HEK293 (cell line): ENCODE measurements around the gene HOXA6.
A peak's percentile ranks its signal among the peaks of the same experiment; 100 is the strongest.

Source experiments
- BCL11B ChIP-seq: fragments of 450-650 bp; formaldehyde crosslinking; IDR thresholded peaks from 2 replicates; pipeline ENCODE4 v1.5.1; 2016; ENCODE audit warnings: low read depth, missing biosample characterization, missing genetic modification characterization
- EGR2 ChIP-seq: fragments of 450-650 bp; formaldehyde crosslinking; IDR thresholded peaks from 2 replicates; pipeline ENCODE4 v1.5.1; 2016; ENCODE audit warnings: low read depth, missing biosample characterization, missing genetic modification characterization
- GLIS1 ChIP-seq: fragments of 450-650 bp; formaldehyde crosslinking; IDR thresholded peaks from 2 replicates; pipeline ENCODE4 v1.5.1; 2016; ENCODE audit warnings: missing biosample characterization, missing genetic modification characterization
- OSR2 ChIP-seq: fragments of 450-650 bp; formaldehyde crosslinking; IDR thresholded peaks from 2 replicates; pipeline ENCODE4 v1.5.1; 2016; ENCODE audit warnings: missing biosample characterization, missing genetic modification characterization
- SCRT2 ChIP-seq: fragments of 450-650 bp; formaldehyde crosslinking; IDR thresholded peaks from 2 replicates; pipeline ENCODE4 v1.5.1; 2016; ENCODE audit warnings: missing biosample characterization, missing genetic modification characterization
- ZBTB48 ChIP-seq: fragments of 450-650 bp; formaldehyde crosslinking; IDR thresholded peaks from 2 replicates; pipeline ENCODE4 v1.5.1; 2016; ENCODE audit warnings: missing biosample characterization, missing genetic modification characterization
- ZEB2 ChIP-seq: fragments of 450-650 bp; formaldehyde crosslinking; IDR thresholded peaks from 2 replicates; pipeline ENCODE4 v1.5.1; 2016; ENCODE audit warnings: missing biosample characterization, missing genetic modification characterization
- ZNF121 ChIP-seq: fragments of 450-650 bp; formaldehyde crosslinking; IDR thresholded peaks from 2 replicates; pipeline ENCODE4 v1.5.1; 2016; ENCODE audit warnings: missing biosample characterization, missing genetic modification characterization
- ZNF174 ChIP-seq: fragments of 450-650 bp; formaldehyde crosslinking; IDR thresholded peaks from 2 replicates; pipeline ENCODE4 v1.5.0; 2017; ENCODE audit warnings: missing biosample characterization, mild to moderate bottlenecking, missing genetic modification characterization
- ZNF175 ChIP-seq: fragments of 450-650 bp; formaldehyde crosslinking; IDR thresholded peaks from 2 replicates; pipeline ENCODE4 v1.5.1; 2016; ENCODE audit warnings: missing biosample characterization, missing genetic modification characterization
- ZNF354C ChIP-seq: fragments of 450-650 bp; formaldehyde crosslinking; IDR thresholded peaks from 2 replicates; pipeline ENCODE4 v1.5.1; 2016; ENCODE audit warnings: missing biosample characterization, missing genetic modification characterization, low read depth, borderline replicate concordance
- ZNF501 ChIP-seq: fragments of 450-650 bp; formaldehyde crosslinking; IDR thresholded peaks from 2 replicates; pipeline ENCODE4 v1.5.1; 2016; ENCODE audit warnings: missing biosample characterization, missing genetic modification characterization
- ZNF623 ChIP-seq: fragments of 450-650 bp; formaldehyde crosslinking; IDR thresholded peaks from 2 replicates; pipeline ENCODE4 v1.5.1; 2016; ENCODE audit warnings: missing biosample characterization, missing genetic modification characterization
- ZSCAN30 ChIP-seq: fragments of 450-650 bp; IDR thresholded peaks from 2 replicates; pipeline ENCODE4 v1.5.1; 2018; ENCODE audit warnings: missing biosample characterization, mild to moderate bottlenecking, missing genetic modification characterization, moderate library complexity
- TF ChIP-seq, protein P1 (sequence below): fragments of 450-650 bp; formaldehyde crosslinking; IDR thresholded peaks from 2 replicates; pipeline ENCODE4 v1.5.1; 2016; ENCODE audit warnings: missing biosample characterization, missing genetic modification characterization
- TF ChIP-seq, protein P2 (sequence below): fragments of 450-650 bp; formaldehyde crosslinking; IDR thresholded peaks from 2 replicates; pipeline ENCODE4 v1.5.1; 2016; ENCODE audit warnings: missing biosample characterization, missing genetic modification characterization, borderline replicate concordance
- TF ChIP-seq, protein P3 (sequence below): fragments of 450-650 bp; formaldehyde crosslinking; IDR thresholded peaks from 2 replicates; pipeline ENCODE4 v1.5.1; 2017; ENCODE audit warnings: missing biosample characterization, missing genetic modification characterization
- TF ChIP-seq, protein P4 (sequence below): fragments of 450-650 bp; IDR thresholded peaks from 2 replicates; pipeline ENCODE4 v1.5.1; 2018; ENCODE audit warnings: missing biosample characterization, mild to moderate bottlenecking, missing genetic modification characterization
- TF ChIP-seq, protein P5 (sequence below): fragments of 450-650 bp; formaldehyde crosslinking; IDR thresholded peaks from 2 replicates; pipeline ENCODE4 v1.5.0; 2017; ENCODE audit warnings: missing biosample characterization, missing genetic modification characterization, borderline replicate concordance
- TF ChIP-seq, protein P6 (sequence below): fragments of 450-650 bp; formaldehyde crosslinking; IDR thresholded peaks from 2 replicates; pipeline ENCODE4 v1.5.1; 2016; ENCODE audit warnings: missing biosample characterization, missing genetic modification characterization
- TF ChIP-seq, protein P7 (sequence below): fragments of 450-650 bp; formaldehyde crosslinking; IDR thresholded peaks from 2 replicates; pipeline ENCODE4 v1.5.1; 2016; ENCODE audit warnings: missing biosample characterization, missing genetic modification characterization

The HOXA6 gene

DNA sequence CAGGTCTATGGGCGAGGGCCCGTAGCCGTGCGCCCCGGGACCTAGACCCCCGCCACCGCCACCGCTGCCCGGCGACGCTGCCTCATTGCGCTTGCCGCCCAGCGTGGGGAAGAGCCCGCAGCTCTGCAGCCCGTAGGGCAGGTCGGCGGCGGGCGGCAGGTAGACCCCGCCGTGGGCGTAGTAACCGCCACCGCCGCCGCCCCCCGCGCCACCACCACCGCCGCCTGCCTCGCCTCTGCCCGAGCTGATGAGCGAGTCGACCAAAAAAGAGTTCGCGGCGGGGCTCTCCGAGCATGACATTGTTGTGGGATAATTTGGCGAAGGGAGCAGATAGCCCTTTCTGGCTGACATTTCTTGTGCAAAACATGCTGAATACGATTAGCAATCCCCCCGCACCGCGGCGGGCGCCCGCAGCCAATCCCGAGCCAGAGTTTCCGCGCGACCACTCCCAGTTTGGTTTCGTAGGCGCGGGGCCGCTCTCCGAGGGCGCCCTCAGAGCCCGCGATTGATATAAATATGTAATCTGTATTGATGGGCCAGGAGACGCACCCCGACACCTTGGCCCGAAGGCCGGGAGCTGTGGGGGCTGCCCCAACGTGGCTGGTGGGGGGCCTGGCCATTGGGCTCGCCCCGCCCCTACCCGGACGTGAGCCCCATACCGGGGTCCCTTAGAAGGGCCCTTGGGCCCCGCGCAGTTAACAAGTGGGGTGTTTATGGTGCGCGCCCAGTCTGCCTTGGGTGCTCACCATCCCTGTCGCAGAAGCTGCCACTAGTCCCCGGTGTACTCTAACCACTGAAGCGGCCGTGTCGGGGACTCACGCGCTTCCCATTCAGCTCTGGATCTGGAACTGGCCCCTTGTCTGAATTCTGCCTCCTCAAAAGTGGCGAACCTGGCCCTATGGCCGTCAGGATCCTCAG lies 26.6 kb upstream of the HOXA6 start, which contains the start of gene HOXA10 (continued):
- TF ChIP-seq, protein P1, sequence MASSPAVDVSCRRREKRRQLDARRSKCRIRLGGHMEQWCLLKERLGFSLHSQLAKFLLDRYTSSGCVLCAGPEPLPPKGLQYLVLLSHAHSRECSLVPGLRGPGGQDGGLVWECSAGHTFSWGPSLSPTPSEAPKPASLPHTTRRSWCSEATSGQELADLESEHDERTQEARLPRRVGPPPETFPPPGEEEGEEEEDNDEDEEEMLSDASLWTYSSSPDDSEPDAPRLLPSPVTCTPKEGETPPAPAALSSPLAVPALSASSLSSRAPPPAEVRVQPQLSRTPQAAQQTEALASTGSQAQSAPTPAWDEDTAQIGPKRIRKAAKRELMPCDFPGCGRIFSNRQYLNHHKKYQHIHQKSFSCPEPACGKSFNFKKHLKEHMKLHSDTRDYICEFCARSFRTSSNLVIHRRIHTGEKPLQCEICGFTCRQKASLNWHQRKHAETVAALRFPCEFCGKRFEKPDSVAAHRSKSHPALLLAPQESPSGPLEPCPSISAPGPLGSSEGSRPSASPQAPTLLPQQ (tag by site-specific recombination): no peak
- peak; percentile 63; the same call in 1 of the 2 replicates for TF ChIP-seq ZBTB48 (tag by site-specific recombination)
- TF ChIP-seq ZEB2 (tag by site-specific recombination): peak; percentile 69
- 0 out of 2 replicates have a peak, but pooled peaks have one; percentile 10 for TF ChIP-seq ZNF121 (tag by site-specific recombination)
- peak; percentile 19; the same call in 1 of the 2 replicates for TF ChIP-seq OSR2 (tag by site-specific recombination)
- TF ChIP-seq ZSCAN30: peak; percentile 62; the same call in 1 of the 2 replicates
- TF ChIP-seq GLIS1: peak; percentile 59
- TF ChIP-seq BCL11B: peak; percentile 46; the same call in 1 of the 2 replicates
- TF ChIP-seq ZNF623: no peak
- TF ChIP-seq, protein P2, sequence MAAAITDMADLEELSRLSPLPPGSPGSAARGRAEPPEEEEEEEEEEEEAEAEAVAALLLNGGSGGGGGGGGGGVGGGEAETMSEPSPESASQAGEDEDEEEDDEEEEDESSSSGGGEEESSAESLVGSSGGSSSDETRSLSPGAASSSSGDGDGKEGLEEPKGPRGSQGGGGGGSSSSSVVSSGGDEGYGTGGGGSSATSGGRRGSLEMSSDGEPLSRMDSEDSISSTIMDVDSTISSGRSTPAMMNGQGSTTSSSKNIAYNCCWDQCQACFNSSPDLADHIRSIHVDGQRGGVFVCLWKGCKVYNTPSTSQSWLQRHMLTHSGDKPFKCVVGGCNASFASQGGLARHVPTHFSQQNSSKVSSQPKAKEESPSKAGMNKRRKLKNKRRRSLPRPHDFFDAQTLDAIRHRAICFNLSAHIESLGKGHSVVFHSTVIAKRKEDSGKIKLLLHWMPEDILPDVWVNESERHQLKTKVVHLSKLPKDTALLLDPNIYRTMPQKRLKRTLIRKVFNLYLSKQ (tag by site-specific recombination): no peak
- peak; percentile 70 for TF ChIP-seq SCRT2 (tag by site-specific recombination)
- TF ChIP-seq, protein P3, sequence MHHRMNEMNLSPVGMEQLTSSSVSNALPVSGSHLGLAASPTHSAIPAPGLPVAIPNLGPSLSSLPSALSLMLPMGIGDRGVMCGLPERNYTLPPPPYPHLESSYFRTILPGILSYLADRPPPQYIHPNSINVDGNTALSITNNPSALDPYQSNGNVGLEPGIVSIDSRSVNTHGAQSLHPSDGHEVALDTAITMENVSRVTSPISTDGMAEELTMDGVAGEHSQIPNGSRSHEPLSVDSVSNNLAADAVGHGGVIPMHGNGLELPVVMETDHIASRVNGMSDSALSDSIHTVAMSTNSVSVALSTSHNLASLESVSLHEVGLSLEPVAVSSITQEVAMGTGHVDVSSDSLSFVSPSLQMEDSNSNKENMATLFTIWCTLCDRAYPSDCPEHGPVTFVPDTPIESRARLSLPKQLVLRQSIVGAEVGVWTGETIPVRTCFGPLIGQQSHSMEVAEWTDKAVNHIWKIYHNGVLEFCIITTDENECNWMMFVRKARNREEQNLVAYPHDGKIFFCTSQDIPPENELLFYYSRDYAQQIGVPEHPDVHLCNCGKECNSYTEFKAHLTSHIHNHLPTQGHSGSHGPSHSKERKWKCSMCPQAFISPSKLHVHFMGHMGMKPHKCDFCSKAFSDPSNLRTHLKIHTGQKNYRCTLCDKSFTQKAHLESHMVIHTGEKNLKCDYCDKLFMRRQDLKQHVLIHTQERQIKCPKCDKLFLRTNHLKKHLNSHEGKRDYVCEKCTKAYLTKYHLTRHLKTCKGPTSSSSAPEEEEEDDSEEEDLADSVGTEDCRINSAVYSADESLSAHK (tag by site-specific recombination): no peak; the same call in 1 of the 2 replicates
- TF ChIP-seq, protein P4, sequence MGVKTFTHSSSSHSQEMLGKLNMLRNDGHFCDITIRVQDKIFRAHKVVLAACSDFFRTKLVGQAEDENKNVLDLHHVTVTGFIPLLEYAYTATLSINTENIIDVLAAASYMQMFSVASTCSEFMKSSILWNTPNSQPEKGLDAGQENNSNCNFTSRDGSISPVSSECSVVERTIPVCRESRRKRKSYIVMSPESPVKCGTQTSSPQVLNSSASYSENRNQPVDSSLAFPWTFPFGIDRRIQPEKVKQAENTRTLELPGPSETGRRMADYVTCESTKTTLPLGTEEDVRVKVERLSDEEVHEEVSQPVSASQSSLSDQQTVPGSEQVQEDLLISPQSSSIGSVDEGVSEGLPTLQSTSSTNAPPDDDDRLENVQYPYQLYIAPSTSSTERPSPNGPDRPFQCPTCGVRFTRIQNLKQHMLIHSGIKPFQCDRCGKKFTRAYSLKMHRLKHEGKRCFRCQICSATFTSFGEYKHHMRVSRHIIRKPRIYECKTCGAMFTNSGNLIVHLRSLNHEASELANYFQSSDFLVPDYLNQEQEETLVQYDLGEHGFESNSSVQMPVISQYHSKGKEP (tag by site-specific recombination): no peak
- TF ChIP-seq ZNF354C (tag by site-specific recombination): no peak
- peak; percentile 64; the same call in 1 of the 2 replicates for TF ChIP-seq EGR2
- TF ChIP-seq, protein P5, sequence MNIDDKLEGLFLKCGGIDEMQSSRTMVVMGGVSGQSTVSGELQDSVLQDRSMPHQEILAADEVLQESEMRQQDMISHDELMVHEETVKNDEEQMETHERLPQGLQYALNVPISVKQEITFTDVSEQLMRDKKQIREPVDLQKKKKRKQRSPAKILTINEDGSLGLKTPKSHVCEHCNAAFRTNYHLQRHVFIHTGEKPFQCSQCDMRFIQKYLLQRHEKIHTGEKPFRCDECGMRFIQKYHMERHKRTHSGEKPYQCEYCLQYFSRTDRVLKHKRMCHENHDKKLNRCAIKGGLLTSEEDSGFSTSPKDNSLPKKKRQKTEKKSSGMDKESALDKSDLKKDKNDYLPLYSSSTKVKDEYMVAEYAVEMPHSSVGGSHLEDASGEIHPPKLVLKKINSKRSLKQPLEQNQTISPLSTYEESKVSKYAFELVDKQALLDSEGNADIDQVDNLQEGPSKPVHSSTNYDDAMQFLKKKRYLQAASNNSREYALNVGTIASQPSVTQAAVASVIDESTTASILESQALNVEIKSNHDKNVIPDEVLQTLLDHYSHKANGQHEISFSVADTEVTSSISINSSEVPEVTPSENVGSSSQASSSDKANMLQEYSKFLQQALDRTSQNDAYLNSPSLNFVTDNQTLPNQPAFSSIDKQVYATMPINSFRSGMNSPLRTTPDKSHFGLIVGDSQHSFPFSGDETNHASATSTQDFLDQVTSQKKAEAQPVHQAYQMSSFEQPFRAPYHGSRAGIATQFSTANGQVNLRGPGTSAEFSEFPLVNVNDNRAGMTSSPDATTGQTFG (tag by site-specific recombination): no peak
- TF ChIP-seq ZNF174 (tag by site-specific recombination): no peak
- TF ChIP-seq, protein P6, sequence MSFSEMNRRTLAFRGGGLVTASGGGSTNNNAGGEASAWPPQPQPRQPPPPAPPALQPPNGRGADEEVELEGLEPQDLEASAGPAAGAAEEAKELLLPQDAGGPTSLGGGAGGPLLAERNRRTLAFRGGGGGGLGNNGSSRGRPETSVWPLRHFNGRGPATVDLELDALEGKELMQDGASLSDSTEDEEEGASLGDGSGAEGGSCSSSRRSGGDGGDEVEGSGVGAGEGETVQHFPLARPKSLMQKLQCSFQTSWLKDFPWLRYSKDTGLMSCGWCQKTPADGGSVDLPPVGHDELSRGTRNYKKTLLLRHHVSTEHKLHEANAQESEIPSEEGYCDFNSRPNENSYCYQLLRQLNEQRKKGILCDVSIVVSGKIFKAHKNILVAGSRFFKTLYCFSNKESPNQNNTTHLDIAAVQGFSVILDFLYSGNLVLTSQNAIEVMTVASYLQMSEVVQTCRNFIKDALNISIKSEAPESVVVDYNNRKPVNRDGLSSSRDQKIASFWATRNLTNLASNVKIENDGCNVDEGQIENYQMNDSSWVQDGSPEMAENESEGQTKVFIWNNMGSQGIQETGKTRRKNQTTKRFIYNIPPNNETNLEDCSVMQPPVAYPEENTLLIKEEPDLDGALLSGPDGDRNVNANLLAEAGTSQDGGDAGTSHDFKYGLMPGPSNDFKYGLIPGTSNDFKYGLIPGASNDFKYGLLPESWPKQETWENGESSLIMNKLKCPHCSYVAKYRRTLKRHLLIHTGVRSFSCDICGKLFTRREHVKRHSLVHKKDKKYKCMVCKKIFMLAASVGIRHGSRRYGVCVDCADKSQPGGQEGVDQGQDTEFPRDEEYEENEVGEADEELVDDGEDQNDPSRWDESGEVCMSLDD (tag by site-specific recombination): peak; percentile 77; the same call in 1 of the 2 replicates
- TF ChIP-seq, protein P7, sequence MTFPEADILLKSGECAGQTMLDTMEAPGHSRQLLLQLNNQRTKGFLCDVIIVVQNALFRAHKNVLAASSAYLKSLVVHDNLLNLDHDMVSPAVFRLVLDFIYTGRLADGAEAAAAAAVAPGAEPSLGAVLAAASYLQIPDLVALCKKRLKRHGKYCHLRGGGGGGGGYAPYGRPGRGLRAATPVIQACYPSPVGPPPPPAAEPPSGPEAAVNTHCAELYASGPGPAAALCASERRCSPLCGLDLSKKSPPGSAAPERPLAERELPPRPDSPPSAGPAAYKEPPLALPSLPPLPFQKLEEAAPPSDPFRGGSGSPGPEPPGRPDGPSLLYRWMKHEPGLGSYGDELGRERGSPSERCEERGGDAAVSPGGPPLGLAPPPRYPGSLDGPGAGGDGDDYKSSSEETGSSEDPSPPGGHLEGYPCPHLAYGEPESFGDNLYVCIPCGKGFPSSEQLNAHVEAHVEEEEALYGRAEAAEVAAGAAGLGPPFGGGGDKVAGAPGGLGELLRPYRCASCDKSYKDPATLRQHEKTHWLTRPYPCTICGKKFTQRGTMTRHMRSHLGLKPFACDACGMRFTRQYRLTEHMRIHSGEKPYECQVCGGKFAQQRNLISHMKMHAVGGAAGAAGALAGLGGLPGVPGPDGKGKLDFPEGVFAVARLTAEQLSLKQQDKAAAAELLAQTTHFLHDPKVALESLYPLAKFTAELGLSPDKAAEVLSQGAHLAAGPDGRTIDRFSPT: 0 out of 2 replicates have a peak, but pooled peaks have one; percentile 16
- peak; percentile 25; the same call in 1 of the 2 replicates for TF ChIP-seq ZNF501 (tag by site-specific recombination)
- TF ChIP-seq ZNF175 (tag by site-specific recombination): no peak
